OCI-M2 (cell line): ENCODE measurements around the gene NMUR2.

ENCODE experiments used
- DNase-seq: peaks from one replicate; lab custom pipeline; 2025; ENCODE audit not compliant: unreplicated experiment; lab: John Stamatoyannopoulos, UW

The NMUR2 gene

GRCh38 chr5:152372875-152373274, 32.2 kb downstream of the NMUR2 start:
- no peak for DNase-seq

GRCh38 chr5:152369298-152369697, 35.8 kb downstream of the NMUR2 start:
- DNase-seq: no peak

- DNase-seq: no peak
Measured at GRCh38 chr5:152367554-152367953, 37.5 kb downstream of the NMUR2 start.

GRCh38 chr5:152366716-152367115, 38.4 kb downstream of the NMUR2 start:
- no peak for DNase-seq

- no peak for DNase-seq
Measured at GRCh38 chr5:152364899-152365298, 40.2 kb downstream of the NMUR2 start.

- no peak for DNase-seq
Measured at GRCh38 chr5:152364172-152364571, 40.9 kb downstream of the NMUR2 start.

- DNase-seq: no peak
Measured at GRCh38 chr5:152358861-152359568, 46.1 kb downstream of the NMUR2 start.

GRCh38 chr5:152356506-152356905, 48.6 kb downstream of the NMUR2 start:
- DNase-seq: no peak

- DNase-seq: no peak
Measured at GRCh38 chr5:152355061-152355460, 50.0 kb downstream of the NMUR2 start.

- DNase-seq: no peak
Measured at GRCh38 chr5:152353001-152353400, 52.1 kb downstream of the NMUR2 start.

GRCh38 chr5:152349683-152350526, 55.2 kb downstream of the NMUR2 start:
- DNase-seq: no peak
